Measurements from ENCODE around the gene ZNF248. TPM values are rescaled to one million over a fixed set of nuclear protein-coding genes. Genes with fewer than 3 reads are reported as not detected.

ZNF248 gene
- total RNA-seq, 1 donor from 2014 or later: 16.7 TPM

DNA sequence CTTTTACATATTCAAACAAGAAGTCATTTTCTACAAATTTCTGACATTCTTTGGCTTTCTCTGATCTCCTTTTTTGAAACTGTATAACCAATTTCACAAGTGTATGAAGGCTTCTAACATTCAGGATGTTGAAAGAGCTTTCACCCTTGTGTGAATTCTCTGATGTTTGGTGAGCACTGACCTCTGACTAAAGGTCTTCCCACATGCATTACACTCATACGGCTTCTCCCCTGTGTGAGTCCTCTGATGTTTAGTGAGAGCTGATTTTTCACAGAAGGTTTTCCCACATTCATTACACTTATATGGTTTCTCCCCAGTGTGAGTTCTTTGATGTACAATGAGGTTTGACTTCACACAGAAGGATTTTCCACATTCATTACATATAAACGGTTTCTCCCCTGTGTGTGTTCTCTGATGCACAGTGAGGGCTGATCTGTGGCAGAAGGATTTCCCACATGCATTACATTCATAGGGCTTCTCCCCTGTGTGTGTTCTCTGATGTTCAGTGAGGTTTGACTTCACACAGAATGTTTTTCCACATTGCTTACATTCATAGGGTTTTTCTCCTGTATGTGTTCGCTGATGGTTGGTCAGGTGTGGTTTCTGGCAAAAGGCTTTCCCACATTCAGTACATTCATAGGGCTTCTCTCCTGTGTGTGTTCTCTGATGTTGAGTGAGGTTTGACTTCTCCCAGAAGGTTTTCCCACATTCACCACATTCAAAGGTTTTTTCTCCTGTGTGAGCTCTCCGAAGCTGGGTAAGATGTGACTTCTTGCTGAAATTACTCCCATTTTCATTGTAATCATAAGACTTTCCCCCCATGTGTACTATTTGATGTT is 25.7 kb downstream of the ZNF248 start:
- Histone ChIP-seq H3K9me3 (ENCODE audit: control insufficient read depth in 3 of 3, low read length in 3 of 3) (peaks cover 9 to 56% (median 11%) of the 10 kb centered on the region in 3 donors), H3K36me3 (ENCODE audit: control insufficient read depth in 3 of 3, insufficient read depth in 3 of 3, low read length in 3 of 3) (peaks cover 61 to 97% (median 77%) of the 10 kb centered on the region in 3 donors), H3K4me3 (ENCODE audit: low read length in 3 of 3) (peak overlapping the region in 1 of 3 donors; percentile 59), H3K27ac (ENCODE audit: low read depth, low read length) (no peak overlapping the region), H3K9ac (ENCODE audit: low read depth in 1 of 3, low read length in 3 of 3) (no peak overlapping the region), H3K27me3 (ENCODE audit: control insufficient read depth in 3 of 3, insufficient read depth in 3 of 3, low read length in 3 of 3) (no peaks in the 10 kb centered on the region), H3K4me1 (ENCODE audit: control insufficient read depth in 3 of 3, insufficient read depth in 3 of 3, low read length in 3 of 3) (no peaks in the 10 kb centered on the region)

GRCh38 chr10:37826806-37827205 is 30.6 kb downstream of the ZNF248 start:
- Histone ChIP-seq H3K36me3 (ENCODE audit: control insufficient read depth in 3 of 3, insufficient read depth in 3 of 3, low read length in 3 of 3) (peaks cover 39 to 50% (median 41%) of the 10 kb centered on the region in 3 donors), H3K27me3 (ENCODE audit: control insufficient read depth in 3 of 3, insufficient read depth in 3 of 3, low read length in 3 of 3) (no peaks in the 10 kb centered on the region), H3K4me1 (ENCODE audit: control insufficient read depth in 3 of 3, insufficient read depth in 3 of 3, low read length in 3 of 3) (no peaks in the 10 kb centered on the region), H3K27ac (ENCODE audit: low read depth, low read length) (no peak overlapping the region), H3K4me3 (ENCODE audit: low read length in 3 of 3) (no peak overlapping the region), H3K9ac (ENCODE audit: low read depth in 1 of 3, low read length in 3 of 3) (no peak overlapping the region), H3K9me3 (ENCODE audit: control insufficient read depth in 3 of 3, low read length in 3 of 3) (peaks cover 7 to 35% (median 8%) of the 10 kb centered on the region in 3 donors)

DNA sequence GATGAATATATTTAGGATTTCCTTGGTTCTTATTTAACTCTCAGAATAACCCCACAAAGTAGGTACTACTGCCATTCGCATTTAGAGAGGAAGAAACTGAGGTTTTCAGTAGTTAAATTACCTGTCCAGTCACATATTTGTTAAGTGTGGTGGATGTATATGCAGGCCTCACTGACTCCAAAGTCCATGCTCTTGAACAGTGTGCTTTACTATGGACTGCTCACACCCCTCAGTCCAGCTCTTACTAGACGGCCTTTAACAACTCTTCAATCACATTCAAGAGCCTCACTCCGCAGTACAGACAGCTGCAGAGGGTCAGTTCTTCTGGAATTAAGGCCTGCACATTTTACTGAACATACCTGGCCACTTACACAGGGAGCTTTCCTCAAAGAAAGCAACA is 36.2 kb downstream of the ZNF248 start:
- Histone ChIP-seq H3K4me3 (ENCODE audit: low read length in 3 of 3) (no peak overlapping the region), H3K36me3 (ENCODE audit: control insufficient read depth in 3 of 3, insufficient read depth in 3 of 3, low read length in 3 of 3) (peaks cover 0 to under 1% (median 0%) of the 10 kb centered on the region in 3 donors), H3K4me1 (ENCODE audit: control insufficient read depth in 3 of 3, insufficient read depth in 3 of 3, low read length in 3 of 3) (no peaks in the 10 kb centered on the region), H3K9ac (ENCODE audit: low read depth in 1 of 3, low read length in 3 of 3) (no peak overlapping the region), H3K27ac (ENCODE audit: low read depth, low read length) (no peak overlapping the region), H3K27me3 (ENCODE audit: control insufficient read depth in 3 of 3, insufficient read depth in 3 of 3, low read length in 3 of 3) (no peaks in the 10 kb centered on the region), H3K9me3 (ENCODE audit: control insufficient read depth in 3 of 3, low read length in 3 of 3) (peaks cover 0 to 16% (median 5%) of the 10 kb centered on the region in 3 donors)

GRCh38 chr10:37819797-37820196 is 37.6 kb downstream of the ZNF248 start:
- H3K4me1 ChIP-seq (ENCODE audit: control insufficient read depth in 3 of 3, insufficient read depth in 3 of 3, low read length in 3 of 3): no peaks in the 10 kb centered on the region
- H3K27ac ChIP-seq (ENCODE audit: low read depth, low read length): no peak overlapping the region
- H3K9me3 ChIP-seq (ENCODE audit: control insufficient read depth in 3 of 3, low read length in 3 of 3): peaks cover 0 to 17% (median 6%) of the 10 kb centered on the region in 3 donors
- peaks cover 0 to 2% (median 0%) of the 10 kb centered on the region in 3 donors for H3K36me3 ChIP-seq (ENCODE audit: control insufficient read depth in 3 of 3, insufficient read depth in 3 of 3, low read length in 3 of 3)
- no peak overlapping the region for H3K9ac ChIP-seq (ENCODE audit: low read depth in 1 of 3, low read length in 3 of 3)
- no peak overlapping the region for H3K4me3 ChIP-seq (ENCODE audit: low read length in 3 of 3)
- H3K27me3 ChIP-seq (ENCODE audit: control insufficient read depth in 3 of 3, insufficient read depth in 3 of 3, low read length in 3 of 3): no peaks in the 10 kb centered on the region

- Histone ChIP-seq H3K4me3 (ENCODE audit: low read length in 3 of 3) (no peak overlapping the region), H3K4me1 (ENCODE audit: control insufficient read depth in 3 of 3, insufficient read depth in 3 of 3, low read length in 3 of 3) (no peaks in the 10 kb centered on the region), H3K36me3 (ENCODE audit: control insufficient read depth in 3 of 3, insufficient read depth in 3 of 3, low read length in 3 of 3) (peaks cover 0 to 6% (median 0%) of the 10 kb centered on the region in 3 donors), H3K9ac (ENCODE audit: low read depth in 1 of 3, low read length in 3 of 3) (no peak overlapping the region), H3K9me3 (ENCODE audit: control insufficient read depth in 3 of 3, low read length in 3 of 3) (peaks cover 2 to 36% (median 6%) of the 10 kb centered on the region in 3 donors), H3K27ac (ENCODE audit: low read depth, low read length) (no peak overlapping the region), H3K27me3 (ENCODE audit: control insufficient read depth in 3 of 3, insufficient read depth in 3 of 3, low read length in 3 of 3) (no peaks in the 10 kb centered on the region)
These were observed 41.1 kb downstream of the ZNF248 start for GRCh38 chr10:37816290-37816689.

GRCh38 chr10:37813763-37814162 is 43.6 kb downstream of the ZNF248 start:
- no peak overlapping the region for H3K4me3 ChIP-seq (ENCODE audit: low read length in 3 of 3)
- H3K9me3 ChIP-seq (ENCODE audit: control insufficient read depth in 3 of 3, low read length in 3 of 3): peaks cover 2 to 38% (median 8%) of the 10 kb centered on the region in 3 donors

GRCh38 chr10:37812290-37812689 is 45.1 kb downstream of the ZNF248 start:
- Histone ChIP-seq H3K4me1 (ENCODE audit: control insufficient read depth in 3 of 3, insufficient read depth in 3 of 3, low read length in 3 of 3) (no peaks in the 10 kb centered on the region), H3K9ac (ENCODE audit: low read depth in 1 of 3, low read length in 3 of 3) (no peak overlapping the region), H3K27ac (ENCODE audit: low read depth, low read length) (no peak overlapping the region), H3K27me3 (ENCODE audit: control insufficient read depth in 3 of 3, insufficient read depth in 3 of 3, low read length in 3 of 3) (no peaks in the 10 kb centered on the region), H3K36me3 (ENCODE audit: control insufficient read depth in 3 of 3, insufficient read depth in 3 of 3, low read length in 3 of 3) (peaks cover 0 to 6% (median 0%) of the 10 kb centered on the region in 3 donors), H3K4me3 (ENCODE audit: low read length in 3 of 3) (no peak overlapping the region), H3K9me3 (ENCODE audit: control insufficient read depth in 3 of 3, low read length in 3 of 3) (peaks cover 2 to 33% (median 4%) of the 10 kb centered on the region in 3 donors)

More at GRCh38 chr10:37813763-37814162, 43.6 kb downstream of the ZNF248 start:
- Histone ChIP-seq H3K27ac (ENCODE audit: low read depth, low read length) (no peak overlapping the region), H3K27me3 (ENCODE audit: control insufficient read depth in 3 of 3, insufficient read depth in 3 of 3, low read length in 3 of 3) (no peaks in the 10 kb centered on the region), H3K9ac (ENCODE audit: low read depth in 1 of 3, low read length in 3 of 3) (no peak overlapping the region), H3K4me1 (ENCODE audit: control insufficient read depth in 3 of 3, insufficient read depth in 3 of 3, low read length in 3 of 3) (no peaks in the 10 kb centered on the region), H3K36me3 (ENCODE audit: control insufficient read depth in 3 of 3, insufficient read depth in 3 of 3, low read length in 3 of 3) (peaks cover 0 to 6% (median 0%) of the 10 kb centered on the region in 3 donors)

GRCh38 chr10:37803269-37803668 is 54.1 kb downstream of the ZNF248 start:
- H3K4me1 ChIP-seq (ENCODE audit: control insufficient read depth in 3 of 3, insufficient read depth in 3 of 3, low read length in 3 of 3): no peaks in the 10 kb centered on the region
- peaks cover 0 to 2% (median 0%) of the 10 kb centered on the region in 3 donors for H3K9me3 ChIP-seq (ENCODE audit: control insufficient read depth in 3 of 3, low read length in 3 of 3)
- H3K27ac ChIP-seq (ENCODE audit: low read depth, low read length): no peak overlapping the region
- H3K4me3 ChIP-seq (ENCODE audit: low read length in 3 of 3): no peak overlapping the region
- no peaks in the 10 kb centered on the region for H3K27me3 ChIP-seq (ENCODE audit: control insufficient read depth in 3 of 3, insufficient read depth in 3 of 3, low read length in 3 of 3)
- H3K36me3 ChIP-seq (ENCODE audit: control insufficient read depth in 3 of 3, insufficient read depth in 3 of 3, low read length in 3 of 3): peaks cover 2 to 5% (median 4%) of the 10 kb centered on the region in 3 donors
- no peak overlapping the region for H3K9ac ChIP-seq (ENCODE audit: low read depth in 1 of 3, low read length in 3 of 3)

GRCh38 chr10:37801557-37801956 is 55.9 kb downstream of the ZNF248 start:
- Histone ChIP-seq H3K4me1 (ENCODE audit: control insufficient read depth in 3 of 3, insufficient read depth in 3 of 3, low read length in 3 of 3) (no peaks in the 10 kb centered on the region), H3K4me3 (ENCODE audit: low read length in 3 of 3) (no peak overlapping the region), H3K9me3 (ENCODE audit: control insufficient read depth in 3 of 3, low read length in 3 of 3) (peaks cover 0 to 2% (median 0%) of the 10 kb centered on the region in 3 donors), H3K27ac (ENCODE audit: low read depth, low read length) (no peak overlapping the region), H3K9ac (ENCODE audit: low read depth in 1 of 3, low read length in 3 of 3) (no peak overlapping the region), H3K27me3 (ENCODE audit: control insufficient read depth in 3 of 3, insufficient read depth in 3 of 3, low read length in 3 of 3) (no peaks in the 10 kb centered on the region), H3K36me3 (ENCODE audit: control insufficient read depth in 3 of 3, insufficient read depth in 3 of 3, low read length in 3 of 3) (peaks cover 2 to 5% (median 4%) of the 10 kb centered on the region in 3 donors)

DNA sequence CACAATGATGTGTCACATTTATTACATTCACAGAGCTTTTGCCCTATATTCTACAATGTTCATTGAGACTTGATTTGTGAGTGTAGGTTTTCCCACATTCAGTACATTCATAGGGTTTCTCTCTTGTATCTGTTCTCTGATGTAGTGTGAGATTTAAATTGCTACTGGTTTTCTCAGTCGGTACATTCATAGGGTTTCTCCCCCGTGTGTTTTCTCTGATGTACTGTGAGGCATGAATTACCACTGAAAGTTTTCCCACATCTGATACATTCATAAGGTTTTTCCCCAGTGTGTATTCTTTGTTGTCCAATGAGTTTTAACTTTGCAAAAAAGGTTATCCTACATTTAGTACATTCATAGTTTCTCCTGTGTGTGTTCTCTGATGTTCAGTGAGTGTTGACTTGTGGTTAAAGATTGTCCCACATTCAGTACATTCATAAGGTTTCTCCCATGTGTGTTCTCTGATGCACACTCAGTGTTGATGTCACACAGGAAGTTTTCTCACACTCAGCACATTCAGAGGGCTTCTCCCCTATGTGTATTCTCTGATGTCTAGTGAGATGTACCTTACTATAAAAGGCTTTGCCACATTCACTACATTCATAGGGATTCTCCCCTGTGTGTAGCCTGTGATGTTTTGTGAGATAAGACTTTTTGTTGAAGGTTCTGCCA is 63.0 kb downstream of the ZNF248 start:
- Histone ChIP-seq H3K4me1 (ENCODE audit: control insufficient read depth in 3 of 3, insufficient read depth in 3 of 3, low read length in 3 of 3) (no peaks in the 10 kb centered on the region), H3K27ac (ENCODE audit: low read depth, low read length) (no peak overlapping the region), H3K9me3 (ENCODE audit: control insufficient read depth in 3 of 3, low read length in 3 of 3) (peaks cover 3 to 14% (median 6%) of the 10 kb centered on the region in 3 donors), H3K27me3 (ENCODE audit: control insufficient read depth in 3 of 3, insufficient read depth in 3 of 3, low read length in 3 of 3) (no peaks in the 10 kb centered on the region), H3K9ac (ENCODE audit: low read depth in 1 of 3, low read length in 3 of 3) (no peak overlapping the region), H3K4me3 (ENCODE audit: low read length in 3 of 3) (no peak overlapping the region), H3K36me3 (ENCODE audit: control insufficient read depth in 3 of 3, insufficient read depth in 3 of 3, low read length in 3 of 3) (peaks cover 3 to 4% (median 3%) of the 10 kb centered on the region in 3 donors)
